Activated T-cell treated with anti-CD3 and anti-CD28 coated beads, Interleukin-2, amount 50 U/mL, for 24 hours (primary cell): ENCODE data around the gene GIT2.

Experiments
- DNase-seq: peaks from one replicate; pipeline ENCODE4 v3.0.0-alpha.2; 2020
- H3K27ac Mint-ChIP-seq: 2 replicates; pipeline ENCODE4 v1.8.0; 2020; ENCODE audit warnings: mild to moderate bottlenecking, mixed read lengths
- H3K27me3 Mint-ChIP-seq: 2 replicates; pipeline ENCODE4 v1.8.0; 2020; ENCODE audit warnings: mixed read lengths
- H3K36me3 Mint-ChIP-seq: 2 replicates; pipeline ENCODE4 v1.8.0; 2020; ENCODE audit warnings: low read depth, mixed read lengths
- H3K4me1 Mint-ChIP-seq: 2 replicates; pipeline ENCODE4 v1.8.0; 2020; ENCODE audit warnings: low read depth, mixed read lengths
- H3K4me3 Mint-ChIP-seq: 2 replicates; pipeline ENCODE4 v1.8.0; 2020; ENCODE audit warnings: mild to moderate bottlenecking, moderate library complexity, mixed read lengths
- H3K9me3 Mint-ChIP-seq: 2 replicates; pipeline ENCODE4 v1.8.0; 2020; ENCODE audit warnings: mixed read lengths

The GIT2 gene

GRCh38 chr12:109995686-109996482 is at the start of gene GIT2:
Gene GIT2 (minus strand): TSS chr12:109996368. CDS start chr12:109996224, 144 bp downstream.
- Mint-ChIP-seq H3K36me3 (peaks cover 48% of the 10 kb centered on the region), H3K27me3 (no peaks in the 10 kb centered on the region), H3K9me3 (no peaks in the 10 kb centered on the region), H3K4me3 (peak within 1 kb of the TSS; percentile 97), H3K4me1 (peaks cover 66% of the 10 kb centered on the region), H3K27ac (peak within 1 kb of the TSS; percentile 95)
- DNase-seq = peak; percentile 92

- peaks cover 67% of the 10 kb centered on the region for H3K36me3 Mint-ChIP-seq
- H3K4me3 Mint-ChIP-seq = no peak overlapping the region
- peak overlapping the region; percentile 71 for H3K27ac Mint-ChIP-seq
- H3K9me3 Mint-ChIP-seq = no peaks in the 10 kb centered on the region
- H3K27me3 Mint-ChIP-seq = no peaks in the 10 kb centered on the region
- no peak for DNase-seq
- peaks cover 54% of the 10 kb centered on the region for H3K4me1 Mint-ChIP-seq
Observed at GRCh38 chr12:110042264-110042663, 46.1 kb upstream of the GIT2 start.

GRCh38 chr12:110039085-110039807 is 43.1 kb upstream of the GIT2 start:
- Mint-ChIP-seq H3K27ac (peak overlapping the region; percentile 94), H3K9me3 (no peaks in the 10 kb centered on the region), H3K27me3 (no peaks in the 10 kb centered on the region), H3K4me1 (peaks cover 48% of the 10 kb centered on the region), H3K36me3 (peaks cover 84% of the 10 kb centered on the region), H3K4me3 (no peak overlapping the region)
- peak; percentile 41 for DNase-seq

GRCh38 chr12:110038741-110039084 is 42.5 kb upstream of the GIT2 start:
- Mint-ChIP-seq H3K9me3 (no peaks in the 10 kb centered on the region), H3K36me3 (peaks cover 85% of the 10 kb centered on the region), H3K27ac (peak overlapping the region; percentile 94), H3K27me3 (no peaks in the 10 kb centered on the region), H3K4me1 (peaks cover 46% of the 10 kb centered on the region), H3K4me3 (no peak overlapping the region)
- no peak for DNase-seq

GRCh38 chr12:110037315-110037714 is 41.1 kb upstream of the GIT2 start:
- peaks cover 38% of the 10 kb centered on the region for H3K4me1 Mint-ChIP-seq
- peaks cover 84% of the 10 kb centered on the region for H3K36me3 Mint-ChIP-seq
- no peak for DNase-seq
- H3K27ac Mint-ChIP-seq = peak overlapping the region; percentile 81
- no peak overlapping the region for H3K4me3 Mint-ChIP-seq
- H3K27me3 Mint-ChIP-seq = no peaks in the 10 kb centered on the region
- no peaks in the 10 kb centered on the region for H3K9me3 Mint-ChIP-seq

- Mint-ChIP-seq H3K27ac (peak overlapping the region; percentile 80), H3K4me3 (no peak overlapping the region), H3K36me3 (peaks cover 86% of the 10 kb centered on the region), H3K27me3 (no peaks in the 10 kb centered on the region), H3K9me3 (no peaks in the 10 kb centered on the region), H3K4me1 (peaks cover 28% of the 10 kb centered on the region)
- no peak for DNase-seq
Observed at GRCh38 chr12:110035534-110036104, 39.5 kb upstream of the GIT2 start.

GRCh38 chr12:110033888-110034287 is 37.7 kb upstream of the GIT2 start:
- DNase-seq = no peak
- H3K27me3 Mint-ChIP-seq = no peaks in the 10 kb centered on the region
- no peaks in the 10 kb centered on the region for H3K9me3 Mint-ChIP-seq
- peaks cover 18% of the 10 kb centered on the region for H3K4me1 Mint-ChIP-seq
- peak overlapping the region; percentile 42 for H3K27ac Mint-ChIP-seq
- peaks cover 87% of the 10 kb centered on the region for H3K36me3 Mint-ChIP-seq
- no peak overlapping the region for H3K4me3 Mint-ChIP-seq

GRCh38 chr12:110029290-110029815 is 33.2 kb upstream of the GIT2 start:
- Mint-ChIP-seq H3K27ac (peak overlapping the region; percentile 61), H3K4me1 (peaks cover 23% of the 10 kb centered on the region), H3K4me3 (no peak overlapping the region), H3K27me3 (no peaks in the 10 kb centered on the region), H3K36me3 (peaks cover 83% of the 10 kb centered on the region), H3K9me3 (no peaks in the 10 kb centered on the region)
- DNase-seq = no peak

- H3K4me3 Mint-ChIP-seq = no peak overlapping the region
- H3K36me3 Mint-ChIP-seq = peaks cover 84% of the 10 kb centered on the region
- H3K27ac Mint-ChIP-seq = peak overlapping the region; percentile 80
- no peaks in the 10 kb centered on the region for H3K27me3 Mint-ChIP-seq
- peaks cover 26% of the 10 kb centered on the region for H3K4me1 Mint-ChIP-seq
- no peak for DNase-seq
- no peaks in the 10 kb centered on the region for H3K9me3 Mint-ChIP-seq
Observed at GRCh38 chr12:110028323-110028722, 32.2 kb upstream of the GIT2 start.

GRCh38 chr12:110024051-110024450 is 27.9 kb upstream of the GIT2 start:
- Mint-ChIP-seq H3K27me3 (no peaks in the 10 kb centered on the region), H3K36me3 (peaks cover 89% of the 10 kb centered on the region), H3K27ac (peak overlapping the region; percentile 41), H3K9me3 (no peaks in the 10 kb centered on the region), H3K4me1 (peaks cover 20% of the 10 kb centered on the region), H3K4me3 (no peak overlapping the region)
- no peak for DNase-seq

- Mint-ChIP-seq H3K27me3 (no peaks in the 10 kb centered on the region), H3K4me1 (peaks cover 20% of the 10 kb centered on the region), H3K27ac (peak overlapping the region; percentile 41), H3K36me3 (peaks cover 90% of the 10 kb centered on the region), H3K9me3 (no peaks in the 10 kb centered on the region), H3K4me3 (no peak overlapping the region)
- no peak for DNase-seq
Observed at GRCh38 chr12:110023059-110023980, 27.2 kb upstream of the GIT2 start.

GRCh38 chr12:110020956-110021355 is 24.8 kb upstream of the GIT2 start:
- Mint-ChIP-seq H3K27ac (no peak overlapping the region), H3K4me1 (peaks cover 14% of the 10 kb centered on the region), H3K9me3 (no peaks in the 10 kb centered on the region), H3K36me3 (peaks cover 92% of the 10 kb centered on the region), H3K4me3 (no peak overlapping the region), H3K27me3 (no peaks in the 10 kb centered on the region)
- no peak for DNase-seq

- Mint-ChIP-seq H3K4me3 (no peak overlapping the region), H3K36me3 (peaks cover 78% of the 10 kb centered on the region)
- DNase-seq = no peak
Observed at GRCh38 chr12:110015132-110015531, 19.0 kb upstream of the GIT2 start.

GRCh38 chr12:110012659-110013058 is 16.5 kb upstream of the GIT2 start:
- H3K36me3 Mint-ChIP-seq = peaks cover 64% of the 10 kb centered on the region
- no peaks in the 10 kb centered on the region for H3K27me3 Mint-ChIP-seq
- peaks cover 5% of the 10 kb centered on the region for H3K9me3 Mint-ChIP-seq
- H3K4me1 Mint-ChIP-seq = peaks cover 67% of the 10 kb centered on the region
- H3K4me3 Mint-ChIP-seq = no peak overlapping the region
- no peak for DNase-seq
- peak overlapping the region; percentile 75 for H3K27ac Mint-ChIP-seq

More at GRCh38 chr12:110015132-110015531, 19.0 kb upstream of the GIT2 start:
- peaks cover 43% of the 10 kb centered on the region for H3K4me1 Mint-ChIP-seq
- peak overlapping the region; percentile 89 for H3K27ac Mint-ChIP-seq
- no peaks in the 10 kb centered on the region for H3K9me3 Mint-ChIP-seq
- no peaks in the 10 kb centered on the region for H3K27me3 Mint-ChIP-seq
